GM12878 (cell line): Measurements from ENCODE around the gene FNDC3B. TPM values are rescaled to one million over a fixed set of nuclear protein-coding genes. Genes with fewer than 3 reads are reported as not detected.

Experiments
- ATAC-seq: fragments of 200-7000 bp; cut with Tn5 transposase; 3 replicates; pipeline ENCODE4 v1.9.1; 2020; ENCODE audit warnings: mild to moderate bottlenecking, moderate library complexity
- BruUV-seq: library from RNA; stranded (reverse); fragments of 400-500 nt; replicated peaks from 2 replicates; lab custom pipeline; 2021; lab: Mats Ljungman, UMichigan
- CTCF ChIA-PET: fragments of 300-600 bp; sonication (Branson Sonifier 250); formaldehyde crosslinking; extraction: SDS; loops from one replicate; lab custom pipeline; 2021; ENCODE audit warnings: inconsistent platforms; lab: Yijun Ruan, JAX
- POLR2A ChIA-PET: fragments of 350-600 bp; formaldehyde crosslinking; extraction: SDS; loops from one replicate; lab custom pipeline; 2021; ENCODE audit warnings: inconsistent platforms; lab: Charles Lee
- RAD21 ChIA-PET: fragments of 300-600 bp; sonication (Branson Sonifier 250); formaldehyde crosslinking; loops from one replicate; lab custom pipeline; 2023; ENCODE audit warnings: antibody characterized with exemption; ENCODE audit not compliant: unreplicated experiment; lab: Charles Lee
- SMC1A ChIA-PET: fragments of 300-600 bp; sonication (Branson Sonifier 250); formaldehyde crosslinking; loops from one replicate; lab custom pipeline; 2023; ENCODE audit not compliant: unreplicated experiment, uncharacterized antibody; lab: Charles Lee
- DNase-seq: peaks from one replicate; pipeline ENCODE4 v3.0.0-alpha.2; 2011; ENCODE audit warnings: low read depth, low spot score
- FAIRE-seq: peaks from 3 replicates; lab custom pipeline; 2011; peaks lifted over from hg19 to GRCh38; lab: Jason Lieb, UNC
- H2AFZ ChIP-seq: 2 replicates; pipeline ENCODE4 v1.6.0; 2011; ENCODE audit warnings: low read depth, low read length, control low read depth; ENCODE audit not compliant: control insufficient read depth
- H3K27ac ChIP-seq: 2 replicates; pipeline ENCODE4 v1.5.1; 2011; ENCODE audit warnings: control low read depth; ENCODE audit not compliant: control insufficient read depth, insufficient read depth
- H3K27me3 ChIP-seq, 2 experiments: replicated peaks in 1 of 2; 2 replicates each; pipeline versions ENCODE4 v1.6.0 to v1.6.1; 2011; ENCODE audit warnings: low read length in 1 of 2; ENCODE audit not compliant: control insufficient read depth in 2 of 2, insufficient read depth in 2 of 2
- H3K36me3 ChIP-seq, 2 experiments: 2 replicates each; pipeline ENCODE4 v1.5.1; 2011; ENCODE audit warnings: low read length in 1 of 2; ENCODE audit not compliant: control insufficient read depth in 2 of 2, insufficient read depth in 2 of 2
- H3K4me1 ChIP-seq: 2 replicates; pipeline ENCODE4 v1.6.1; 2011; ENCODE audit warnings: mild to moderate bottlenecking, low read length, moderate library complexity, mixed read lengths; ENCODE audit not compliant: control insufficient read depth, insufficient read depth
- H3K4me2 ChIP-seq: 2 replicates; pipeline ENCODE4 v1.6.0; 2011; ENCODE audit warnings: control low read depth; ENCODE audit not compliant: control insufficient read depth, insufficient read depth
- H3K4me3 ChIP-seq: fragments of 200-600 bp; sonication (generic); 2 replicates; pipeline ENCODE4 v1.5.1; 2016
- H3K79me2 ChIP-seq: 2 replicates; pipeline ENCODE4 v1.6.0; 2011; ENCODE audit warnings: low read length; ENCODE audit not compliant: control insufficient read depth, insufficient read depth
- H3K9ac ChIP-seq: 2 replicates; pipeline ENCODE4 v1.8.0; 2011; ENCODE audit warnings: low read length, control low read depth, mixed read lengths; ENCODE audit not compliant: control insufficient read depth, insufficient read depth
- H3K9me3 ChIP-seq: replicated peaks from 3 replicates; pipeline ENCODE4 v1.5.1; 2011; ENCODE audit warnings: mild to moderate bottlenecking, low read length; ENCODE audit not compliant: control insufficient read depth, insufficient read depth
- H4K20me1 ChIP-seq: 2 replicates; pipeline ENCODE4 v1.6.0; 2011; ENCODE audit not compliant: control insufficient read depth, insufficient read depth
- BACH1 ChIP-seq: fragments of 450-650 bp; IDR thresholded peaks from 2 replicates; pipeline ENCODE4 v1.6.1; 2017; ENCODE audit warnings: mild to moderate bottlenecking, borderline replicate concordance
- CBFB ChIP-seq: IDR thresholded peaks from 2 replicates; pipeline ENCODE4 v1.6.1; 2016; ENCODE audit warnings: antibody characterized with exemption, low read depth
- EED ChIP-seq: sonication (generic); IDR thresholded peaks from 2 replicates; pipeline ENCODE4 v1.6.1; 2016; ENCODE audit warnings: antibody characterized with exemption, low read depth
- ELK1 ChIP-seq: IDR thresholded peaks from 2 replicates; pipeline ENCODE4 v1.6.1; 2012; ENCODE audit warnings: low read depth, low read length, improper control_type of control experiment
- EP300 ChIP-seq, 2 experiments: fragments of 150-350 bp in 1 of 2; IDR thresholded peaks; 2 replicates each; pipeline ENCODE4 v1.6.1; 2011 to 2012; ENCODE audit warnings: low read depth in 2 of 2, low read length in 2 of 2, borderline replicate concordance in 1 of 2, improper control_type of control experiment in 1 of 2, inconsistent platforms in 1 of 2; ENCODE audit not compliant: control insufficient read depth in 1 of 2
- ESRRA ChIP-seq: IDR thresholded peaks from 2 replicates; pipeline ENCODE4 v1.6.1; 2012; ENCODE audit warnings: mild to moderate bottlenecking, low read length, improper control_type of control experiment
- IRF3 ChIP-seq: fragments of 450-650 bp; IDR thresholded peaks from 2 replicates; pipeline ENCODE4 v1.6.1; 2014; ENCODE audit warnings: mild to moderate bottlenecking
- JUNB ChIP-seq: IDR thresholded peaks from 2 replicates; pipeline ENCODE4 v1.6.1; 2016; ENCODE audit warnings: antibody characterized with exemption, mild to moderate bottlenecking
- NR2F1 ChIP-seq: fragments of 450-650 bp; conservative IDR thresholded peaks from 2 replicates; pipeline ENCODE4 v1.6.1; 2017; ENCODE audit warnings: mild to moderate bottlenecking
- PAX8 ChIP-seq: fragments of 450-650 bp; IDR thresholded peaks from 2 replicates; pipeline ENCODE4 v1.6.1; 2017; ENCODE audit warnings: mild to moderate bottlenecking, moderate library complexity
- RFX5 ChIP-seq: IDR thresholded peaks from 2 replicates; pipeline ENCODE4 v1.6.1; 2011; ENCODE audit warnings: low read depth, low read length, improper control_type of control experiment
- SP1 ChIP-seq: IDR thresholded peaks from one replicate; pipeline ENCODE4 v1.6.1; 2011; ENCODE audit warnings: low read depth, low read length
- SUPT20H ChIP-seq: IDR thresholded peaks from 2 replicates; pipeline ENCODE4 v1.6.1; 2011; ENCODE audit warnings: low read depth, mild to moderate bottlenecking, low read length, moderate library complexity, borderline replicate concordance; ENCODE audit not compliant: control insufficient read depth
- USF2 ChIP-seq: IDR thresholded peaks from 2 replicates; pipeline ENCODE4 v1.6.1; 2011; ENCODE audit warnings: low read depth, low read length, improper control_type of control experiment, borderline replicate concordance
- ZNF24 ChIP-seq: fragments of 450-650 bp; IDR thresholded peaks from 2 replicates; pipeline ENCODE4 v1.6.1; 2017; ENCODE audit warnings: antibody characterized with exemption, mild to moderate bottlenecking
- ZNF592 ChIP-seq: fragments of 450-650 bp; IDR thresholded peaks from 2 replicates; pipeline ENCODE4 v1.6.1; 2017; ENCODE audit warnings: mild to moderate bottlenecking, moderate library complexity
- WGBS: methylation state at CpG from one replicate; pipeline ENCODE4 v1.1.6; 2016; ENCODE audit warnings: low lambda C conversion rate; ENCODE audit not compliant: insufficient replicate concordance, insufficient coverage; ENCODE audit errors: missing lambda C conversion rate; 5-methylcytosine and 5-hydroxymethylcytosine counted together
- in situ Hi-C: fragments of 300-500 bp; cut with MboI; formaldehyde crosslinking; loops from 9 replicates; pipeline ENCODE4 v1.14.3; 2018; ENCODE audit warnings: mixed read lengths
- intact Hi-C: fragments of 100-400 bp; cut with micrococcal nuclease; formaldehyde crosslinking; loops from one replicate; pipeline ENCODE4 v1.14.2; 2022; ENCODE audit not compliant: unreplicated experiment
- polyA plus RNA-seq, 11 experiments: library from polyadenylated mRNA; depleted of rRNA in 4 of 11; unstranded in 6 of 11; stranded (reverse) in 5 of 11; fragments of >200 nt; fragmentation: Nextera tagmentation in 4 of 11; fragmentation: Illumina TruSeq in 1 of 11; extraction: Ambion mirVana in 4 of 11; extraction: Trizol in 1 of 11; gene quantifications; 1 replicate in 1 of 11; 2 replicates in 10 of 11; pipeline versions ENCODE4 v1.2.1 to v1.2.3, GENCODE V29; 2011 to 2016; ENCODE audit warnings: inconsistent platforms in 2 of 11, missing spikeins in 2 of 11, low read depth in 1 of 11
- total RNA-seq, 4 experiments: library from RNA; depleted of rRNA in 3 of 4; stranded (reverse); fragments of >200 nt in 3 of 4; fragmentation: Illumina TruSeq in 1 of 4; extraction: Trizol in 1 of 4; gene quantifications; 2 replicates each; pipeline versions ENCODE4 v1.2.1 to v1.2.3, GENCODE V29; 2013 to 2021

Gene FNDC3B
- total and polyA plus RNA-seq, 10 of the 15 experiments (the other 5 are each of a cell fraction or from before 2014, with no cell fraction given) = 7.9 to 35.0 (median 18.5) TPM

GRCh38 chr3:172251211-172251610 lies 211.8 kb downstream of the FNDC3B start:
- Histone ChIP-seq H3K9ac (no peak overlapping the region), H3K36me3 (peaks cover 5 to 6% of the 10 kb centered on the region in 2 experiments; a peak in 3 of 4 replicates), H3K27me3 (no peaks in the 10 kb centered on the region), H3K79me2 (no peaks in the 10 kb centered on the region), H2AFZ (no peak overlapping the region), H3K27ac (no peak overlapping the region), H3K9me3 (no peaks in the 10 kb centered on the region; the same call in 1 of the 3 replicates), H3K4me1 (no peaks in the 10 kb centered on the region), H4K20me1 (no peaks in the 10 kb centered on the region), H3K4me2 (no peak overlapping the region), H3K4me3 (no peak overlapping the region)
- FAIRE-seq = no peak
- in situ Hi-C loops (no loop called here), intact Hi-C loops (no loop called here)
- no peak for TF ChIP-seq SP1
- no peak for TF ChIP-seq RFX5
- TF ChIP-seq IRF3 = no peak
- no peak for TF ChIP-seq PAX8
- no peak for TF ChIP-seq JUNB
- TF ChIP-seq NR2F1 = no peak
- no peak for TF ChIP-seq SUPT20H
- TF ChIP-seq USF2 = no peak
- TF ChIP-seq EED = no peak
- TF ChIP-seq CBFB = no peak
- no peak for TF ChIP-seq ELK1
- no peak for TF ChIP-seq ESRRA
- TF ChIP-seq BACH1 = no peak
- TF ChIP-seq EP300 (IDR thresholded peaks at IDR 0.05; ENCODE audit: borderline replicate concordance in 1 of 2, control insufficient read depth in 1 of 2, low read depth in 2 of 2, low read length in 2 of 2) = no peak
- TF ChIP-seq ZNF592 = no peak
- TF ChIP-seq ZNF24 = no peak
- 96% methylated on average over 13 of the region's 13 CpGs for WGBS
- no peak for DNase-seq
- RAD21 ChIA-PET = no interaction called here
- no TSS peak for BruUV-seq
- SMC1A ChIA-PET = interaction anchor here (1.5 to 1.6 kb wide), 2 partner anchors 11 to 81 kb away, joined by 3 to 4 read pairs; no protein-coding TSS in a partner anchor
- POLR2A ChIA-PET = no interaction called here
- CTCF ChIA-PET = interaction anchor here (1.2 kb wide), 1 partner anchor 30 kb away, joined by 3 read pairs; no protein-coding TSS in a partner anchor
- ATAC-seq = no peak
